Mesendoderm (in vitro differentiated cells): Measurements from ENCODE around the gene RFK.

ENCODE experiments used
- DNase-seq: peaks from one replicate; pipeline ENCODE4 v3.0.0; 2013
- H2AK5ac ChIP-seq: 2 replicates; pipeline ENCODE4 v1.6.1; 2013; ENCODE audit warnings: low read length, inconsistent platforms
- H2BK120ac ChIP-seq: 2 replicates; pipeline ENCODE4 v1.6.1; 2013; ENCODE audit warnings: low read depth, mild to moderate bottlenecking, low read length, moderate library complexity, mixed read lengths
- H2BK15ac ChIP-seq: replicated peaks from 2 replicates; pipeline ENCODE4 v1.6.1; 2013; ENCODE audit warnings: low read depth, mild to moderate bottlenecking, moderate library complexity
- H2BK5ac ChIP-seq: 2 replicates; pipeline ENCODE4 v1.6.1; 2013; ENCODE audit warnings: low read length, inconsistent platforms
- H3K18ac ChIP-seq: 2 replicates; pipeline ENCODE4 v1.6.1; 2013; ENCODE audit warnings: mild to moderate bottlenecking, low read length, mixed read lengths
- H3K23ac ChIP-seq: one replicate; pipeline ENCODE4 v1.6.1; 2013; ENCODE audit warnings: low read length
- H3K27ac ChIP-seq: 2 replicates; pipeline ENCODE4 v1.5.1; 2013; ENCODE audit warnings: low read depth, mild to moderate bottlenecking, inconsistent platforms, low read length, moderate library complexity
- H3K27me3 ChIP-seq: 2 replicates; pipeline ENCODE4 v1.6.1; 2013; ENCODE audit warnings: low read length, control low read depth, mild to moderate bottlenecking, inconsistent platforms; ENCODE audit not compliant: insufficient read depth, poor library complexity
- H3K36me3 ChIP-seq: 2 replicates; pipeline ENCODE4 v1.6.1; 2013; ENCODE audit warnings: low read length, inconsistent platforms; ENCODE audit not compliant: control insufficient read depth, insufficient read depth
- H3K4ac ChIP-seq: one replicate; pipeline ENCODE4 v1.6.1; 2013; ENCODE audit warnings: low read depth, mild to moderate bottlenecking, low read length, moderate library complexity
- H3K4me1 ChIP-seq: 2 replicates; pipeline ENCODE4 v1.6.1; 2013; ENCODE audit warnings: low read depth, low read length, inconsistent platforms; ENCODE audit not compliant: control insufficient read depth
- H3K4me2 ChIP-seq: 2 replicates; pipeline ENCODE4 v1.6.1; 2013; ENCODE audit warnings: low read length
- H3K4me3 ChIP-seq: 2 replicates; pipeline ENCODE4 v1.5.1; 2013; ENCODE audit warnings: mild to moderate bottlenecking, low read length
- H3K56ac ChIP-seq: one replicate; pipeline ENCODE4 v1.6.1; 2013; ENCODE audit warnings: low read length
- H3K79me1 ChIP-seq: 2 replicates; pipeline ENCODE4 v1.6.1; 2013; ENCODE audit warnings: low read length, inconsistent platforms
- H3K79me2 ChIP-seq: 2 replicates; pipeline ENCODE4 v1.6.1; 2013; ENCODE audit warnings: mild to moderate bottlenecking, low read length; ENCODE audit not compliant: control insufficient read depth, insufficient read depth
- H3K9ac ChIP-seq: 2 replicates; pipeline ENCODE4 v1.6.1; 2013; ENCODE audit warnings: low read length, inconsistent platforms
- H4K5ac ChIP-seq: one replicate; pipeline ENCODE4 v1.6.1; 2013; ENCODE audit warnings: low read length
- H4K8ac ChIP-seq: one replicate; pipeline ENCODE4 v1.6.1; 2013; ENCODE audit warnings: low read depth, mild to moderate bottlenecking, control low read depth, low read length, moderate library complexity
- WGBS: extraction: QIAGEN DNeasy Blood & Tissue Kit; methylation state at CpG from one replicate; pipeline ENCODE4 v1.1.7; 2013; ENCODE audit warnings: low lambda C conversion rate, missing lambda C conversion rate; ENCODE audit not compliant: insufficient coverage; ENCODE audit errors: extremely low coverage; 5-methylcytosine and 5-hydroxymethylcytosine counted together

RFK gene

DNA sequence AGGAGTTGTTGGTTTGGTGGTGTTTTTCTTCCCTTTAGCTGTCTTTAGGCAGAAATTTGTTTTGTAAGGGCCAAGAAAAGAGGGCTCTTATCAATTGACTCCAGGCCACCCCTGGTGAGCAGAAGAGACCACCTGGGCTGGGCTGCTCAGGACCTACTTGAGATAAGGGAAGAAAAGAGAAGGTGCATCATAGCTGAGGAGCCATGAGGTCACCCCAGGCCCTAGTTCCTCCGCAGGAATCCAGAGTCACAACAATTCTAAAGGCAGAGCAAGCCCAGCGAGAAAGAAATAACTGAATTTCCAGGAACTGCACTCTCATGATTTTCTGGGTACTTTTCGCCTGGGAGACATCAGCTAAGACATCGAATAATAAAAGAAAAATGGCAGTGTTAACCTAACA lies 34.9 kb downstream of the RFK start:
- Histone ChIP-seq H3K56ac (no peak overlapping the region), H2BK120ac (no peak overlapping the region), H3K4me3 (no peak overlapping the region), H3K23ac (no peak overlapping the region), H3K4me1 (no peaks in the 10 kb centered on the region), H2BK15ac (no peak overlapping the region), H3K79me2 (no peaks in the 10 kb centered on the region), H2AK5ac (no peak overlapping the region), H4K8ac (no peak overlapping the region), H3K4ac (no peak overlapping the region), H3K27ac (no peak overlapping the region), H4K5ac (no peak overlapping the region), H3K27me3 (no peaks in the 10 kb centered on the region), H3K36me3 (no peaks in the 10 kb centered on the region), H2BK5ac (no peak overlapping the region), H3K79me1 (no peaks in the 10 kb centered on the region), H3K4me2 (no peak overlapping the region), H3K18ac (no peak overlapping the region), H3K9ac (no peak overlapping the region)
- DNase-seq: no peak
- no CpG with 5 or more reads among the region's 4 CpGs for WGBS

DNA sequence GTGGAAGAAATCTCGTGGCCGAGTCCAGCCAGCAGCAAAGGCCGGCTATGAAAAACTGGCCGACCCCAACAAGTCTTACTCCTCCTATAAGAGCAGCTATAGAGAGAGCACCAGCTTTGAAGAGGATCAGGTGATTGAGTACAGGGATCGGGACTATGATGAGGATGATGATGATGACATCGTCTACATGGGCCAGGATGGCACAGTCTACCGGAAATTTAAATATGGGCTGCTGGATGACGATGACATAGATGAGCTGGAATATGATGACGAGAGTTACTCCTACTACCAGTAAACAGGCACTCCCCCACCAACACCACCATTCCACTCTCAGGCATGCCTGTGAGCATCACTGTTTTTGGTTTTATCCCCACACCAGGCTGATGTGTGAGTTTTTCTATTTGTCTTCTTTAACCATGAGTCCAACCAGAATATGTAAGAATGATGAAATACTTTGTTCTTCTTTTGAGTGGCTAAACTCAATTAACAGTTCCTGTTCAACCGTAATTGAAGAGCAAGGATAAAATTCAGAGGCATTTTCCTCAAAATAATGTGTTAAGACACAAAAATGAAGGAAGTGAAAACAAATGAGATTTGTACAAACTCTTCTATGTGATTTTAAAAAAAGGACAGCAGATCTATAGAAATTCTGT lies 35.5 kb downstream of the RFK start:
- Histone ChIP-seq H3K79me1 (no peaks in the 10 kb centered on the region), H3K4ac (no peak overlapping the region), H3K4me3 (no peak overlapping the region), H3K9ac (no peak overlapping the region), H3K27me3 (no peaks in the 10 kb centered on the region), H2BK120ac (no peak overlapping the region), H3K18ac (no peak overlapping the region), H3K4me2 (no peak overlapping the region), H3K79me2 (no peaks in the 10 kb centered on the region), H4K5ac (no peak overlapping the region), H3K4me1 (no peaks in the 10 kb centered on the region), H2BK15ac (no peak overlapping the region), H3K36me3 (no peaks in the 10 kb centered on the region), H4K8ac (no peak overlapping the region), H2AK5ac (no peak overlapping the region), H2BK5ac (no peak overlapping the region), H3K27ac (no peak overlapping the region), H3K23ac (no peak overlapping the region), H3K56ac (no peak overlapping the region)
- WGBS: no CpG with 5 or more reads among the region's 10 CpGs
- no peak for DNase-seq

DNA sequence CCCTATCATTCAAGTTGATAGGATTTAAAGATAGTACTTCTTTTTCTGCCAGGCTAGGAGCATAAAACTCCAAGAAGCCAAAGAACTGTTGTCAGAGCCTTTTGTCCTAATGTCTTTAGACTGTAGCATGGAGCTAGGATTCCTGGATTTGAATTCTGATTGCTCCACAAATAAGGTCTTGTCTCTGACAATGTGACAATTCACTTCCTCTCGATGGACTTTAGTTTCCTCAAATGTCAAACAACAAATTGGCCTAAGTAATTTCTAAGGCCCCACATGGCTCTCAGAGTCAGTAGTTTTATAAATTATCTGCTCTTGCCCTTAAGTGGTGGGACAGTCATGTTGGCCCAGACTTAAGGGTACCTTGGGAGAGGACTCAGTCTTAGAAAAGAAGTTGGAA lies 36.7 kb downstream of the RFK start:
- H3K79me1 ChIP-seq: no peaks in the 10 kb centered on the region
- no peaks in the 10 kb centered on the region for H3K4me1 ChIP-seq
- H3K9ac ChIP-seq: no peak overlapping the region
- H4K8ac ChIP-seq: no peak overlapping the region
- no peak overlapping the region for H3K18ac ChIP-seq
- H2BK15ac ChIP-seq: no peak overlapping the region
- no peaks in the 10 kb centered on the region for H3K27me3 ChIP-seq
- no peak overlapping the region for H4K5ac ChIP-seq
- no peak overlapping the region for H3K4me3 ChIP-seq
- no peak overlapping the region for H2BK120ac ChIP-seq
- no peak overlapping the region for H3K4me2 ChIP-seq
- H3K56ac ChIP-seq: no peak overlapping the region
- no peak overlapping the region for H2BK5ac ChIP-seq
- no peak overlapping the region for H3K4ac ChIP-seq
- H3K79me2 ChIP-seq: no peaks in the 10 kb centered on the region
- no peak overlapping the region for H3K27ac ChIP-seq
- H3K36me3 ChIP-seq: no peaks in the 10 kb centered on the region
- no peak overlapping the region for H2AK5ac ChIP-seq
- WGBS: no CpG with 5 or more reads among the region's 1 CpG
- no peak for DNase-seq
- no peak overlapping the region for H3K23ac ChIP-seq

DNA sequence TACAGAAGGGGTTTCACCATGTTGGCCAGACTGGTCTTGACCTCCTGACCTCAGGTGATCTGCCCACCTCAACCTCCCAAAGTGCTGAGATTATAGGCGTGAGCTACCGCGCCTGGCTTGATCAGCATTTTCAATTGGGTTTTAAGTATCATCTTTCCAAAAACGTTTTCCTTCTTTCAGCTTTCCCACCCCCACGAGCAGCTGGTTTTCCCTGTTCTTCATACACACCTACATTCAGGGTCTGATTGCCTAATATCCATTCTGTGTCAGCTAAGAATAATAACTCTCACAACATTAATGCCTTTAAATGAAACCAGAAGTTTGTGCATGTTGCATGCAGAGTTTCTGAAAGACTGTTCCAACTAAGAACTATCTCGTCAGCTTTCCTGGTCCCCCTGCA lies 38.3 kb downstream of the RFK start:
- H3K4ac ChIP-seq: no peak overlapping the region
- no peak overlapping the region for H3K18ac ChIP-seq
- no peak overlapping the region for H2BK5ac ChIP-seq
- H3K9ac ChIP-seq: no peak overlapping the region
- no peak overlapping the region for H4K8ac ChIP-seq
- H3K79me2 ChIP-seq: no peaks in the 10 kb centered on the region
- no peak for DNase-seq
- no peak overlapping the region for H3K4me2 ChIP-seq
- H3K79me1 ChIP-seq: no peaks in the 10 kb centered on the region
- no peak overlapping the region for H3K23ac ChIP-seq
- H3K27ac ChIP-seq: no peak overlapping the region
- H3K56ac ChIP-seq: no peak overlapping the region
- no peak overlapping the region for H2BK120ac ChIP-seq
- H2AK5ac ChIP-seq: no peak overlapping the region
- no peak overlapping the region for H4K5ac ChIP-seq
- no peaks in the 10 kb centered on the region for H3K4me1 ChIP-seq
- H3K4me3 ChIP-seq: no peak overlapping the region
- H3K27me3 ChIP-seq: no peaks in the 10 kb centered on the region
- H3K36me3 ChIP-seq: no peaks in the 10 kb centered on the region
- no CpG with 5 or more reads among the region's 6 CpGs for WGBS
- H2BK15ac ChIP-seq: no peak overlapping the region

DNA sequence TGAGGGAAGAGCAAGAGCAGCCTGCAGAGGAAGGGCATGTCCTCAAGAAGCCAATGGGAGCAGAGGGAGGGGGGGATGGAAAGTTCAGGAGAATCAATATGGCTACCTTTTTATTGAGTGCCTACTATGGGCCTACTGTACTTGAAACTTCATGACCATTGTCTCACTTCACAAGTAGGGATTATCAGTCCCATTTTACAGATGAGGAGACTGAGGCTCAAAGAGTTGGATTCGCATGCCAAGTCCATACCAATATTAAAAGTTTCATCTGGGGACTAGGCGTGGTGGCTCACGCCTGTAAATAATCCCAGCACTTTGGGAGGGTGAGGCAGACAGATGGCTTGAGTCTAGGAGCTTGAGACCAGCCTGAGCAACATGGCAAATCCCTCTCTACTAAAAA lies 40.0 kb downstream of the RFK start:
- no peak overlapping the region for H2BK120ac ChIP-seq
- no peaks in the 10 kb centered on the region for H3K79me1 ChIP-seq
- H3K79me2 ChIP-seq: no peaks in the 10 kb centered on the region
- no peak overlapping the region for H3K23ac ChIP-seq
- no peak overlapping the region for H4K8ac ChIP-seq
- no peak overlapping the region for H3K9ac ChIP-seq
- no peak overlapping the region for H3K27ac ChIP-seq
- no peak overlapping the region for H2AK5ac ChIP-seq
- no peak overlapping the region for H2BK15ac ChIP-seq
- H3K36me3 ChIP-seq: no peaks in the 10 kb centered on the region
- H3K18ac ChIP-seq: no peak overlapping the region
- H3K4ac ChIP-seq: no peak overlapping the region
- H3K4me2 ChIP-seq: no peak overlapping the region
- no peak overlapping the region for H4K5ac ChIP-seq
- no peak overlapping the region for H2BK5ac ChIP-seq
- DNase-seq: no peak
- H3K4me3 ChIP-seq: no peak overlapping the region
- no peaks in the 10 kb centered on the region for H3K4me1 ChIP-seq
- H3K27me3 ChIP-seq: no peaks in the 10 kb centered on the region
- no CpG with 5 or more reads among the region's 3 CpGs for WGBS
- no peak overlapping the region for H3K56ac ChIP-seq

DNA sequence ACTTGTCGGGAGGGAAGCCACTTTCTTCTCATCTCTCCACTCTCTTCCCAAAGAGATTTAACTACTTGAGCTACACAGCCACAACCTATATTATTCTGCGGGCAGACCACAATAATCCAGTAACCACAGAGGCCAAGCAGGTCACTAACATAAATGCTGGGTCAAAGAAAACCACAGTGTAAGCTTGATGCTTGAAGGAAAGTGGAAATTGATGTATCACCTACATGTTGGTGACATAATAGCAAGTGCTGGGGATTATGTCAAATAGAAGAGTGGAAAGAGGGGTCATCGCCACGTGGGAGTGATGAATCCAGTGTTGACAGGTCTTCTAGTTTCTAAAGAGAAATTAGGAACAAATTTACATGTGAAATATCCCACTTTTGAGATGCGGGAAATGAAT lies 40.9 kb downstream of the RFK start:
- WGBS: no CpG with 5 or more reads among the region's 5 CpGs
- Histone ChIP-seq H3K9ac (no peak overlapping the region), H3K27ac (no peak overlapping the region)

More for the DNA sequence above, 40.9 kb downstream of the RFK start:
- Histone ChIP-seq H2BK5ac (no peak overlapping the region), H3K23ac (no peak overlapping the region), H4K8ac (no peak overlapping the region), H2AK5ac (no peak overlapping the region), H2BK120ac (no peak overlapping the region), H3K4me1 (no peaks in the 10 kb centered on the region), H3K36me3 (no peaks in the 10 kb centered on the region), H2BK15ac (no peak overlapping the region), H3K79me2 (no peaks in the 10 kb centered on the region), H3K4me3 (no peak overlapping the region), H3K4ac (no peak overlapping the region), H3K18ac (no peak overlapping the region), H3K4me2 (no peak overlapping the region), H3K27me3 (no peaks in the 10 kb centered on the region), H4K5ac (no peak overlapping the region), H3K56ac (no peak overlapping the region), H3K79me1 (no peaks in the 10 kb centered on the region)
- no peak for DNase-seq
